Measurements from ENCODE around the gene DHRS12. TPM values are rescaled to one million over a fixed set of nuclear protein-coding genes. Genes with fewer than 3 reads are reported as not detected.

The DHRS12 gene
- total RNA-seq, 1 experiment from 2014 or later = 10.2 TPM

GRCh38 chr13:51772781-51773180 lies 31.2 kb downstream of the DHRS12 start (continued):
- TF ChIP-seq, protein P1, sequence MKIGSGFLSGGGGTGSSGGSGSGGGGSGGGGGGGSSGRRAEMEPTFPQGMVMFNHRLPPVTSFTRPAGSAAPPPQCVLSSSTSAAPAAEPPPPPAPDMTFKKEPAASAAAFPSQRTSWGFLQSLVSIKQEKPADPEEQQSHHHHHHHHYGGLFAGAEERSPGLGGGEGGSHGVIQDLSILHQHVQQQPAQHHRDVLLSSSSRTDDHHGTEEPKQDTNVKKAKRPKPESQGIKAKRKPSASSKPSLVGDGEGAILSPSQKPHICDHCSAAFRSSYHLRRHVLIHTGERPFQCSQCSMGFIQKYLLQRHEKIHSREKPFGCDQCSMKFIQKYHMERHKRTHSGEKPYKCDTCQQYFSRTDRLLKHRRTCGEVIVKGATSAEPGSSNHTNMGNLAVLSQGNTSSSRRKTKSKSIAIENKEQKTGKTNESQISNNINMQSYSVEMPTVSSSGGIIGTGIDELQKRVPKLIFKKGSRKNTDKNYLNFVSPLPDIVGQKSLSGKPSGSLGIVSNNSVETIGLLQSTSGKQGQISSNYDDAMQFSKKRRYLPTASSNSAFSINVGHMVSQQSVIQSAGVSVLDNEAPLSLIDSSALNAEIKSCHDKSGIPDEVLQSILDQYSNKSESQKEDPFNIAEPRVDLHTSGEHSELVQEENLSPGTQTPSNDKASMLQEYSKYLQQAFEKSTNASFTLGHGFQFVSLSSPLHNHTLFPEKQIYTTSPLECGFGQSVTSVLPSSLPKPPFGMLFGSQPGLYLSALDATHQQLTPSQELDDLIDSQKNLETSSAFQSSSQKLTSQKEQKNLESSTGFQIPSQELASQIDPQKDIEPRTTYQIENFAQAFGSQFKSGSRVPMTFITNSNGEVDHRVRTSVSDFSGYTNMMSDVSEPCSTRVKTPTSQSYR (CRISPR knock-in tag; IDR thresholded peaks at IDR 0.05) = no peak
- TF ChIP-seq ZNF425 (CRISPR knock-in tag; conservative IDR thresholded peaks at IDR 0.05) = no peak
- no peak for TF ChIP-seq FOXP1 (CRISPR knock-in tag; IDR thresholded peaks at IDR 0.05; ENCODE audit: borderline replicate concordance)
- no peak for TF ChIP-seq CREM (CRISPR knock-in tag; IDR thresholded peaks at IDR 0.05)
- no peak for TF ChIP-seq E2F4 (CRISPR knock-in tag; IDR thresholded peaks at IDR 0.05; ENCODE audit: borderline replicate concordance, low read depth)
- TF ChIP-seq, protein P2, sequence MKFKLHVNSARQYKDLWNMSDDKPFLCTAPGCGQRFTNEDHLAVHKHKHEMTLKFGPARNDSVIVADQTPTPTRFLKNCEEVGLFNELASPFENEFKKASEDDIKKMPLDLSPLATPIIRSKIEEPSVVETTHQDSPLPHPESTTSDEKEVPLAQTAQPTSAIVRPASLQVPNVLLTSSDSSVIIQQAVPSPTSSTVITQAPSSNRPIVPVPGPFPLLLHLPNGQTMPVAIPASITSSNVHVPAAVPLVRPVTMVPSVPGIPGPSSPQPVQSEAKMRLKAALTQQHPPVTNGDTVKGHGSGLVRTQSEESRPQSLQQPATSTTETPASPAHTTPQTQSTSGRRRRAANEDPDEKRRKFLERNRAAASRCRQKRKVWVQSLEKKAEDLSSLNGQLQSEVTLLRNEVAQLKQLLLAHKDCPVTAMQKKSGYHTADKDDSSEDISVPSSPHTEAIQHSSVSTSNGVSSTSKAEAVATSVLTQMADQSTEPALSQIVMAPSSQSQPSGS (CRISPR knock-in tag; IDR thresholded peaks at IDR 0.05; ENCODE audit: borderline replicate concordance, low read depth) = no peak
- TF ChIP-seq USF2 (CRISPR knock-in tag; IDR thresholded peaks at IDR 0.05) = no peak
- TF ChIP-seq ZNF232 (CRISPR knock-in tag; IDR thresholded peaks at IDR 0.05) = no peak
- TF ChIP-seq FOXJ3 (CRISPR knock-in tag; IDR thresholded peaks at IDR 0.05; ENCODE audit: borderline replicate concordance) = no peak
- no peak for TF ChIP-seq ZNF263 (CRISPR knock-in tag; IDR thresholded peaks at IDR 0.05; ENCODE audit: low read depth)
- TF ChIP-seq NFATC4 (CRISPR knock-in tag; IDR thresholded peaks at IDR 0.05) = no peak
- no peak for TF ChIP-seq GABPB1 (CRISPR knock-in tag; IDR thresholded peaks at IDR 0.05)

DNA sequence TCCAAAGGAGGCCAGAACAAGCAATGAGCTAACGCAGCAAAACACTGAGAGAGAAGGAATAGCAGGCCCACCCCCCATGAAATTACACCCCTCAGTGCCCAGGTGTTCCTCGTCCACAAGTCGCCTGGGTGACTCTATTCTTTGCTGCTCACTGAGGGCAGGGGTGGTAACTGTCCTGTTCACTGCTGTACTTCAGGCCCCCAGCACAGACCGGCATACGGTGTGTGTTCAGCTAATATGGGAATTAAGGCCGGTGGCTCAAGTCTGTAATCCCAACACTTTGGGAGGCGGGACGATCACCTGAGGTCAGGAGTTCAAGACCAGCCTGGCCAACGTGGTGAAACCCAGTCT lies 31.9 kb downstream of the DHRS12 start:
- ChIA-PET CTCF (interaction anchor here (1.2 to 7.3 kb wide), 4 partner anchors 11 to 647 kb away, joined by 3 to 65 read pairs (median 6); no protein-coding TSS in a partner anchor), POLR2A (no interaction called here)
- Mint-ChIP-seq H3K27me3 (ENCODE audit: low read depth) (no peaks in the 10 kb centered on the region), H3K4me1 (peaks cover 23% of the 10 kb centered on the region), H3K4me3 (no peak overlapping the region), H3K9me3 (no peaks in the 10 kb centered on the region; the same call in 1 of the 2 replicates), H3K27ac (no peak overlapping the region), H3K36me3 (no peaks in the 10 kb centered on the region)
- ATAC-seq (no peak), DNase-seq (ENCODE audit: low spot score) (no peak)
- TF ChIP-seq, protein P3, sequence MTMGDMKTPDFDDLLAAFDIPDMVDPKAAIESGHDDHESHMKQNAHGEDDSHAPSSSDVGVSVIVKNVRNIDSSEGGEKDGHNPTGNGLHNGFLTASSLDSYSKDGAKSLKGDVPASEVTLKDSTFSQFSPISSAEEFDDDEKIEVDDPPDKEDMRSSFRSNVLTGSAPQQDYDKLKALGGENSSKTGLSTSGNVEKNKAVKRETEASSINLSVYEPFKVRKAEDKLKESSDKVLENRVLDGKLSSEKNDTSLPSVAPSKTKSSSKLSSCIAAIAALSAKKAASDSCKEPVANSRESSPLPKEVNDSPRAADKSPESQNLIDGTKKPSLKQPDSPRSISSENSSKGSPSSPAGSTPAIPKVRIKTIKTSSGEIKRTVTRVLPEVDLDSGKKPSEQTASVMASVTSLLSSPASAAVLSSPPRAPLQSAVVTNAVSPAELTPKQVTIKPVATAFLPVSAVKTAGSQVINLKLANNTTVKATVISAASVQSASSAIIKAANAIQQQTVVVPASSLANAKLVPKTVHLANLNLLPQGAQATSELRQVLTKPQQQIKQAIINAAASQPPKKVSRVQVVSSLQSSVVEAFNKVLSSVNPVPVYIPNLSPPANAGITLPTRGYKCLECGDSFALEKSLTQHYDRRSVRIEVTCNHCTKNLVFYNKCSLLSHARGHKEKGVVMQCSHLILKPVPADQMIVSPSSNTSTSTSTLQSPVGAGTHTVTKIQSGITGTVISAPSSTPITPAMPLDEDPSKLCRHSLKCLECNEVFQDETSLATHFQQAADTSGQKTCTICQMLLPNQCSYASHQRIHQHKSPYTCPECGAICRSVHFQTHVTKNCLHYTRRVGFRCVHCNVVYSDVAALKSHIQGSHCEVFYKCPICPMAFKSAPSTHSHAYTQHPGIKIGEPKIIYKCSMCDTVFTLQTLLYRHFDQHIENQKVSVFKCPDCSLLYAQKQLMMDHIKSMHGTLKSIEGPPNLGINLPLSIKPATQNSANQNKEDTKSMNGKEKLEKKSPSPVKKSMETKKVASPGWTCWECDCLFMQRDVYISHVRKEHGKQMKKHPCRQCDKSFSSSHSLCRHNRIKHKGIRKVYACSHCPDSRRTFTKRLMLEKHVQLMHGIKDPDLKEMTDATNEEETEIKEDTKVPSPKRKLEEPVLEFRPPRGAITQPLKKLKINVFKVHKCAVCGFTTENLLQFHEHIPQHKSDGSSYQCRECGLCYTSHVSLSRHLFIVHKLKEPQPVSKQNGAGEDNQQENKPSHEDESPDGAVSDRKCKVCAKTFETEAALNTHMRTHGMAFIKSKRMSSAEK (CRISPR knock-in tag; IDR thresholded peaks at IDR 0.05; ENCODE audit: borderline replicate concordance) = no peak
- TF ChIP-seq, protein P4, sequence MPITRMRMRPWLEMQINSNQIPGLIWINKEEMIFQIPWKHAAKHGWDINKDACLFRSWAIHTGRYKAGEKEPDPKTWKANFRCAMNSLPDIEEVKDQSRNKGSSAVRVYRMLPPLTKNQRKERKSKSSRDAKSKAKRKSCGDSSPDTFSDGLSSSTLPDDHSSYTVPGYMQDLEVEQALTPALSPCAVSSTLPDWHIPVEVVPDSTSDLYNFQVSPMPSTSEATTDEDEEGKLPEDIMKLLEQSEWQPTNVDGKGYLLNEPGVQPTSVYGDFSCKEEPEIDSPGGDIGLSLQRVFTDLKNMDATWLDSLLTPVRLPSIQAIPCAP (CRISPR knock-in tag; IDR thresholded peaks at IDR 0.05) = no peak
- TF ChIP-seq ZBTB21 (CRISPR knock-in tag; IDR thresholded peaks at IDR 0.05; ENCODE audit: borderline replicate concordance) = no peak
- TF ChIP-seq USF2 (CRISPR knock-in tag; IDR thresholded peaks at IDR 0.05) = no peak
- no peak for TF ChIP-seq ZNF138 (CRISPR knock-in tag; conservative IDR thresholded peaks at IDR 0.05)
- no peak for TF ChIP-seq KAT7 (CRISPR knock-in tag; IDR thresholded peaks at IDR 0.05; ENCODE audit: borderline replicate concordance)
- TF ChIP-seq ZNF671 (CRISPR knock-in tag; IDR thresholded peaks at IDR 0.05) = no peak
- no peak for TF ChIP-seq IRF2 (CRISPR knock-in tag; IDR thresholded peaks at IDR 0.05; ENCODE audit: borderline replicate concordance, low read depth)

Measured in WTC11 (cell line).